ENCODE measurements around the gene ID1. TPM values are rescaled to one million over a fixed set of nuclear protein-coding genes. Genes with fewer than 3 reads are reported as not detected.

The ID1 gene
- total RNA-seq, 1 donor = 27.2 TPM

DNA sequence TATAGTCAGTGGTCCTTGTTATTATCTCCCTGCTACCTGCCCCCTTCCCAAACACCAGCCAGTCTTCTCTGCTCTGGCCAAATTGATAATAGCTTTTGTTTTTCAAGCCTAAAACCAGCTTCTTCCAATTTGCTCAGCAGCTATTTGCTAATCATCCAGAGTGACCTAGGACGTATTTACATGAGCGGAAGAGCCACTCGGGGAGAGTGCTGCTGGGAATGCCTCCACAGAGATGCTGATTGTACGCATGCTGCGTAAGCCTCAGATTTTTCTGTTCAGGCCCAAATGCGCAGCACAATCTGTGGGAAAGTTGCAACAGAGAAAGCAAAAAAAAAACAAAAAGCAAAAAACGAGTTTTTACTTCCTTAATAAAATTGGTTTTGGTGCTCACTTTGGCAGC lies 24.4 kb upstream of the ID1 start:
- DNase-seq (ENCODE audit: low read depth) = no peak
- TF ChIP-seq, protein P1, sequence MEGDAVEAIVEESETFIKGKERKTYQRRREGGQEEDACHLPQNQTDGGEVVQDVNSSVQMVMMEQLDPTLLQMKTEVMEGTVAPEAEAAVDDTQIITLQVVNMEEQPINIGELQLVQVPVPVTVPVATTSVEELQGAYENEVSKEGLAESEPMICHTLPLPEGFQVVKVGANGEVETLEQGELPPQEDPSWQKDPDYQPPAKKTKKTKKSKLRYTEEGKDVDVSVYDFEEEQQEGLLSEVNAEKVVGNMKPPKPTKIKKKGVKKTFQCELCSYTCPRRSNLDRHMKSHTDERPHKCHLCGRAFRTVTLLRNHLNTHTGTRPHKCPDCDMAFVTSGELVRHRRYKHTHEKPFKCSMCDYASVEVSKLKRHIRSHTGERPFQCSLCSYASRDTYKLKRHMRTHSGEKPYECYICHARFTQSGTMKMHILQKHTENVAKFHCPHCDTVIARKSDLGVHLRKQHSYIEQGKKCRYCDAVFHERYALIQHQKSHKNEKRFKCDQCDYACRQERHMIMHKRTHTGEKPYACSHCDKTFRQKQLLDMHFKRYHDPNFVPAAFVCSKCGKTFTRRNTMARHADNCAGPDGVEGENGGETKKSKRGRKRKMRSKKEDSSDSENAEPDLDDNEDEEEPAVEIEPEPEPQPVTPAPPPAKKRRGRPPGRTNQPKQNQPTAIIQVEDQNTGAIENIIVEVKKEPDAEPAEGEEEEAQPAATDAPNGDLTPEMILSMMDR (IDR thresholded peaks at IDR 0.05; ENCODE audit: insufficient read depth, low read depth, low read length) = no peak
- no peak overlapping the region for H3K4me3 ChIP-seq (ENCODE audit: low read depth, low read length)

DNA sequence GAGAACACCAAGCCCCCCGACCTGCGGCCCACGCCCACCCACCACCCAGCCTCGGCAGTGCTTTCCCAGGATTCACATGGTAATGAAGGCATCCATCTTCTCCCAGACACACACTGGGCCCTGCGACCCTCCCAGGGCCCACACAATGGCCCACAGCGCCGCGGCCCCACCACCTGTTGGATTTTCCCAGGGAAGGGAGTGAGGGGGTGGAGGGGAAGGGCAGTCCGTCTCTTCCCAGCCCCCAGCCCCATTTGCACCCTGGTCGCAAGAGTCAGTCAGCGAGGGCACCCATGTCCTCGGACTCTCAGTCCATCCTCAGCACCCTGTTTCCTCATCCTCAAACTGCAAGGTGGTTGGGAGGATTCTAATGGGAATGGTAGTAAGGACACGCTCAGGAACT lies 23.7 kb upstream of the ID1 start:
- H3K4me3 ChIP-seq (ENCODE audit: low read depth, low read length) = no peak overlapping the region
- DNase-seq (ENCODE audit: low read depth) = no peak
- TF ChIP-seq, protein P1 (IDR thresholded peaks at IDR 0.05; ENCODE audit: insufficient read depth, low read depth, low read length) = no peak

DNA sequence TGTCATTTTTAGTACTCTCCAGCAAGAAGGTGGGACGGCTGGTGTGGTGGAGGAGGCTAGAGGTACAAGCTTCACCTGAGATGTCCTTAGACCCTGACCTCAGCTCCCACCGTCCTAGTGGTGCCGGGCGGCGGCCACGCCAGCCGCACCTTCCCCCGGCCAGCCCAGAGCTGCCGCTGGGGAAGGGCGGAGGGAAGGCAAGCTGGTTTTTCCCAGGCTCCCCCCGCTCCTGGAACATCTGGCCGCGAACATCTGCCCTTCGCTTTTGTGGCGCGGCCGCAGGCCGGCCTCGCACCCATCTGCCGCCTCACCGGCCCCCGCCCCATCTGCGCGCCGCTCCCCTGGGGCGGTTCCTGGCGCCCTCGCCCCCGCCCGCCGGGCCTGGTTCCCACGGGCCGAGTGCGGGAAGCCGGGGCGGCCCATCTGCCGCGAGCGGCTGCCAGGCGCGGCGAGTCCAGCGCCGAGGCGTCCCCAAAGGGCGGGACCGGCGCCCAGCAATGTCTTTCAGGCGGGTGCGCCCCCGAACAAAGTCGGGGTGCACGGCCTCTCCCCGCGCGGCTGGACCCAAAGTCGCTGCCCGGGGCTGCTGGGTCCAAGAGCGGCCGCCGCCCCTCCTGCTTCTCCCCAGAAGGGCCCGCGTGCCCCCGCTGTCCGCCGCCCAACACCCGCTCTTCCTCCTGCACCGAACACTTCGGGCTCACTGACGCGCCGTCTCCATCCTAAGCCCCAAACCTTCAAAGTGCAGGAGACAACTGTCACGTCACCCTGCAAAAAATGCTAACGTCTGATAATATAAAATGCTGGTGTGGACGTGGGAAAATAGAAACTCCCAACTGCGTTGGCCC lies 17.3 kb upstream of the ID1 start:
- TF ChIP-seq, protein P1 (IDR thresholded peaks at IDR 0.05; ENCODE audit: insufficient read depth, low read depth, low read length) = no peak
- H3K4me3 ChIP-seq (ENCODE audit: low read depth, low read length) = peak overlapping the region; percentile 55
- peak; percentile 82 for DNase-seq (ENCODE audit: low read depth)

DNA sequence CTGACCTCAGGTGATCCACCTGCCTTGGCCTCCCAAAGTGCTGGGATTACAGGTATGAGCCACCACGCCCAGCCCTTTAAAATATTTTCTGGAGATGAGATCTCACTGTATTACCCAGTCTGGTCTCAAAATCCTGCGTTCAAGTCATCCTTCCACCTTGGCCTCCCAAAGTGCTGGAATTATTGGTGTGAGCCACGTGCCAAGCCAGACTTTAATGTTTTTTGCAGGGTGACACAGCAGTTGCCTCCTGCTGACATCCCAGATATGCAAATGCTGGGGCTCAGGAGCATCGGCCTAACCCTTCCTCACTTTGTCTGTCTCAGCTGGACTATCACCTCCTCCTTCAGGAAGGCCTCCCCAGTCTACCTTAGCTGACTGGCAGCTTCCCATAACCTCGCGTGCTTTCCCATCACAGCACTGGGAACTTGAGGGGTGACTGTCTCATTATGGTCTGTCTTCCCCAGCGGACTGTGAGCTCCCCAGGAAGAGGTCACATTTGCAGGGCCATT lies 14.3 kb upstream of the ID1 start:
- DNase-seq (ENCODE audit: low read depth) = no peak
- H3K4me3 ChIP-seq (ENCODE audit: low read depth, low read length) = no peak overlapping the region
- TF ChIP-seq, protein P1 (IDR thresholded peaks at IDR 0.05; ENCODE audit: insufficient read depth, low read depth, low read length) = no peak

DNA sequence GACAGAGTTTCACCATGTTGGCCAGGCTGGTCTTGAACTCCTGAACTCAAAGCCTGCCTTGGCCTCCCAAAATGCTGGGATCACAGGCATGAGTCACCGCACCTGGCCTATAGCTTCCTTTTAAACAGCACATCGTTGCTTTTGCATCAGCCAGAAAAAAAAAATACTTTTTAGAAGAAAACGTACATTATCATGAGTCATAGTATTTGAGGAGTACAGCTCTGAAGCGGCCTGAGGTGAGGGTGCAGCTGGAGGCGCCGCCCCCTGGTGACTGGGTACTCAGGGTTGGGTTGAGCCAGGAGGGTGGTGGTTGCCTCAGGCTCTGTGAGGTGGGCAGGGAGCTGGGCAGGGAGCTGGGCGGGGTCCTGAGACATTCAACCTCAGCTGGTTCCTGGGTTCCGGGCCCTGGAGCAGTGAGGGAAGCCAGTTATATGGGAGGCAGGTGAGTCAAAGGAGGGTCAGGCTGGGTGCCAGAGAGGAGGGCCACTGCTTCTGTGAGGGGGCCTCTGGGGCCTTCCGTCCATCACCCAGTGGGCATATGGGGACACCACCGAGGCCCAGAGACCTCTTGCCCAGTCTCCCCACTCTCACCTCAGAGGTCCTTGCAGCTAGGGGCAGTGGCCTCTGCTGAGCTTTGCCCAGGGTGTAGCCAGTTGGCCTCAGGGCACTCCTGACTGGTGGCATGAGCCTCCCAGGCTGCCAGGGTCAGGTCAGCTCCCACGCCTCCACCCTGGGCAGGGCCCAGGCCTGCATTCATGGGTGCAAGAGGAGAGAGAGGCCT lies 11.7 kb upstream of the ID1 start:
- peak; percentile 81 for DNase-seq (ENCODE audit: low read depth)
- no peak overlapping the region for H3K4me3 ChIP-seq (ENCODE audit: low read depth, low read length)
- TF ChIP-seq, protein P1 (IDR thresholded peaks at IDR 0.05; ENCODE audit: insufficient read depth, low read depth, low read length) = no peak

DNA sequence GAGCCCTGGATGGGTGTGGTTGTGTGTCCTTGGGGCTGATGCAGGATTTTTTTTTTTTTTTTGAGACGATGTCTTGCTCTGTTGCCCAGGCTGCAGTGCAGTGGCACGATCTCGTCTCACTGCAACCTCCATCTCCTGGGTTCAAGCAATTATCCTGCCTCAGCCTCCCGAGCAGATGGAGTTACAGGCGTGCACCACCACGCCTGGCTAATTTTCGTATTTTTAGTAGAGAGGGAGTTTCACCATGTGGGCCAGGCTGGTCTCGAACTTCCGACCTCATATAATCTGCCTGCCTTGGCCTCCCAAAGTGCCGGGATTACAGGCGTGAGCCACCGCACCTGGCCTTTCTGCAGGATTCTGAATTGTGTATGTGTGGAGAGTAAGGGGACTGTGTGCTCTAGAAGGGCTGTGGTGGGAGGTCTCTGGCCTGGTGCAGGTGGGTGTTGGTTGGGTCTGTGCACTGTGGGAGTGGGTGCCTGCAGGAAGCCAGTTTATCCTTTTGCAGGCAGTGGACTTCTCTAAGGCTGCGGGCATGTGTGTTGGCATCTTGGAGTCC lies 11.0 kb upstream of the ID1 start:
- no peak for DNase-seq (ENCODE audit: low read depth)
- TF ChIP-seq, protein P1 (IDR thresholded peaks at IDR 0.05; ENCODE audit: insufficient read depth, low read depth, low read length) = no peak
- no peak overlapping the region for H3K4me3 ChIP-seq (ENCODE audit: low read depth, low read length)
